HFFc6 (cell line): ENCODE measurements around the gene FGF3. TPM values are rescaled to one million over a fixed set of nuclear protein-coding genes. Genes with fewer than 3 reads are reported as not detected.

Experiments
- DNase-seq: peaks from one replicate; pipeline ENCODE4 v3.0.0-alpha.2; 2018
- H3K27ac Mint-ChIP-seq: 2 replicates; pipeline ENCODE4 v1.8.0; 2020; ENCODE audit warnings: mild to moderate bottlenecking, mixed read lengths
- H3K27me3 Mint-ChIP-seq: 2 replicates; pipeline ENCODE4 v1.8.0; 2021; ENCODE audit warnings: mild to moderate bottlenecking, moderate library complexity, mixed read lengths; ENCODE audit not compliant: insufficient read depth
- H3K36me3 Mint-ChIP-seq: 2 replicates; pipeline ENCODE4 v1.8.0; 2021; ENCODE audit warnings: low read depth, mixed read lengths
- H3K4me1 Mint-ChIP-seq: 2 replicates; pipeline ENCODE4 v1.8.0; 2020; ENCODE audit warnings: low read depth, mixed read lengths
- H3K4me3 Mint-ChIP-seq: 2 replicates; pipeline ENCODE4 v1.8.0; 2020; ENCODE audit warnings: mild to moderate bottlenecking, moderate library complexity, mixed read lengths
- H3K9me3 Mint-ChIP-seq: 2 replicates; pipeline ENCODE4 v1.8.0; 2020; ENCODE audit warnings: mild to moderate bottlenecking, mixed read lengths
- CTCF ChIP-seq: fragments of 200-600 bp; sonication (generic); IDR thresholded peaks from 2 replicates; pipeline ENCODE4 v1.5.0; 2021; ENCODE audit warnings: antibody characterized with exemption, mild to moderate bottlenecking
- total RNA-seq, 6 experiments: library from RNA; stranded (reverse); fragmentation: NEBNext Ultra II Directional; extraction: Animal tissue kit (Norgen Biotek cat#: 25700); gene quantifications; 2 replicates in 1 of 6; 3 replicates in 5 of 6; pipeline ENCODE4 v1.2.3, GENCODE V29; 2021

FGF3 gene
- total RNA-seq, 6 experiments from 2014 or later: not detected

GRCh38 chr11:69861901-69862300 lies 42.7 kb upstream of the FGF3 start:
- H3K4me3 Mint-ChIP-seq: no peak overlapping the region
- H3K27me3 Mint-ChIP-seq: peaks cover 47% of the 10 kb centered on the region
- H3K27ac Mint-ChIP-seq: no peak overlapping the region

GRCh38 chr11:69860796-69861445 lies 41.7 kb upstream of the FGF3 start:
- TF ChIP-seq CTCF: no peak
- no peaks in the 10 kb centered on the region; the same call in 1 of the 2 replicates for H3K36me3 Mint-ChIP-seq
- no peak overlapping the region for H3K4me3 Mint-ChIP-seq
- H3K27me3 Mint-ChIP-seq: peaks cover 40% of the 10 kb centered on the region
- DNase-seq: no peak
- no peaks in the 10 kb centered on the region for H3K4me1 Mint-ChIP-seq
- no peaks in the 10 kb centered on the region for H3K9me3 Mint-ChIP-seq
- H3K27ac Mint-ChIP-seq: no peak overlapping the region

More at GRCh38 chr11:69861901-69862300, 42.7 kb upstream of the FGF3 start:
- Mint-ChIP-seq H3K36me3 (no peaks in the 10 kb centered on the region; the same call in 1 of the 2 replicates), H3K9me3 (no peaks in the 10 kb centered on the region), H3K4me1 (no peaks in the 10 kb centered on the region)
- TF ChIP-seq CTCF: no peak
- no peak for DNase-seq

GRCh38 chr11:69860244-69860643 lies 41.0 kb upstream of the FGF3 start:
- TF ChIP-seq CTCF: no peak
- H3K4me3 Mint-ChIP-seq: no peak overlapping the region
- no peak for DNase-seq
- no peak overlapping the region for H3K27ac Mint-ChIP-seq
- H3K36me3 Mint-ChIP-seq: no peaks in the 10 kb centered on the region; the same call in 1 of the 2 replicates
- peaks cover 37% of the 10 kb centered on the region for H3K27me3 Mint-ChIP-seq
- H3K9me3 Mint-ChIP-seq: no peaks in the 10 kb centered on the region
- no peaks in the 10 kb centered on the region for H3K4me1 Mint-ChIP-seq

GRCh38 chr11:69859275-69859934 lies 40.2 kb upstream of the FGF3 start:
- Mint-ChIP-seq H3K4me1 (peaks cover 6% of the 10 kb centered on the region), H3K9me3 (no peaks in the 10 kb centered on the region), H3K27ac (no peak overlapping the region), H3K36me3 (no peaks in the 10 kb centered on the region; the same call in 1 of the 2 replicates), H3K4me3 (no peak overlapping the region), H3K27me3 (peaks cover 31% of the 10 kb centered on the region)
- no peak for DNase-seq
- no peak for TF ChIP-seq CTCF

GRCh38 chr11:69855421-69855820 lies 36.2 kb upstream of the FGF3 start:
- DNase-seq: no peak
- H3K9me3 Mint-ChIP-seq: peaks cover 11% of the 10 kb centered on the region; the same call in 1 of the 2 replicates
- H3K27ac Mint-ChIP-seq: no peak overlapping the region
- no peaks in the 10 kb centered on the region; the same call in 1 of the 2 replicates for H3K36me3 Mint-ChIP-seq
- peaks cover 20% of the 10 kb centered on the region for H3K27me3 Mint-ChIP-seq
- no peak overlapping the region for H3K4me3 Mint-ChIP-seq
- H3K4me1 Mint-ChIP-seq: peaks cover 8% of the 10 kb centered on the region
- no peak for TF ChIP-seq CTCF
